ENCODE results near the gene USP44.

GRCh38 chr12:95590775-95591174 lies 39.5 kb upstream of the USP44 start:
- TF ChIP-seq CTCF (IDR thresholded peaks at IDR 0.05) (no peak), POLR2A (IDR thresholded peaks at IDR 0.05) (no peak)
